GM19035 (cell line): ENCODE results near the gene PDE6B.
"Not testable (repeated sequence)": the region's sequence is repeated elsewhere in the genome, so short reads cannot be mapped to it uniquely, and the experiment has no call there.

Experiments
- ATAC-seq: cut with Tn5 transposase; IDR thresholded peaks from one replicate; pipeline ENCODE4 v1.9.1; 2021; ENCODE audit not compliant: unreplicated experiment

PDE6B gene

DNA sequence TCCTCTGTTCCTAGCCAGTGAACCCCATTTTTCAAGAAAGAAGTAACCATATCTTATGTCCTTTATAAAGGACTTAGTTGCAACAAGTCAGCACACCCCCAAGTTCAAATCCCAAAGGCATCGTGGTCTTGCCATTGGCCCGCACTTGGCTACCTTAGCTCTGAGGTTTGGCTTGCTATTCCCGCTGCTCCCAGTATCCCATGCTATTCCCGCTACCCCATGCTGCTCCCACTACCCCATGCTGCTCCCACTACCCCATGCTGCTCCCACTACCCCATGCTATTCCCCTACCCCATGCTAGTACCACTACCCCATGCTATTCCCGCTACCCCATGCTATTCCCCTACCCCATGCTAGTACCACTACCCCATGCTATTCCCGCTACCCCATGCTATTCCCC, 42.8 kb downstream of the PDE6B start:
- ATAC-seq: not testable (repeated sequence)

DNA sequence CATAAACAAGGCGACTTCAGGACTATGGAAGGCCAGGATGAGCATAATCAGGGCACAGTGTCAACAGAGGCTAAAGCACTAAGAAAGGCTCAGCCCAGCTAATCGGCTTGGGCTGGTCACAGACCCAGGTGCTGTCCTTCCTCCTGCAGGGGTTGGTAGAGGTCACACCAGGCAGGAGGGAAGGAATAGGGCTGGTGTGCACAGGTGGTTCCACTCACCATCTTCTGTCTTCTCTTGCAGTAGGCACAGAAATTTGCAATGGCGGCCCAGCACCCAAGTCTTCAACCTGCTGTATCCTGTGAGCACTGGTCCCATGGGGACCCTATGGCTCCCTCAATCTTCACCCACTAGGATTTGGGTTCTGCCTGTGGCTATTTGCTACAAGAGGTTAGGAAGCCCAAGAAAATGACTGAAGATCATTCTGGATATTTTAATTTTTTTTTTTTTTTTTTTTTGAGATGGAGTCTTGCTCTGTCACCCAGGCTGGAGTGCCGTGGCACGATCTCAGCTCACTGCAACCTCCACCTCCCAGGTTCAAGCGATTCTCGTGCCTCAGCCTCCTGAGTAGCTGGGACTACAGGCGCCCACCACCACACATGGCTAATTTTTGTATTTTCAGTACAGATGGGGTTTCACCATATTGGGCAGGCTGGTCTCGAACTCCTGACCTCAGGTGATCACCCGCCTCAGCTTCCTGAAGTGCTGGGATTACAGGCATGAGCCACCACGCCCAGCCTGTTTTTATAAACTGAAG, 44.6 kb downstream of the PDE6B start:
- not testable (repeated sequence) for ATAC-seq

DNA sequence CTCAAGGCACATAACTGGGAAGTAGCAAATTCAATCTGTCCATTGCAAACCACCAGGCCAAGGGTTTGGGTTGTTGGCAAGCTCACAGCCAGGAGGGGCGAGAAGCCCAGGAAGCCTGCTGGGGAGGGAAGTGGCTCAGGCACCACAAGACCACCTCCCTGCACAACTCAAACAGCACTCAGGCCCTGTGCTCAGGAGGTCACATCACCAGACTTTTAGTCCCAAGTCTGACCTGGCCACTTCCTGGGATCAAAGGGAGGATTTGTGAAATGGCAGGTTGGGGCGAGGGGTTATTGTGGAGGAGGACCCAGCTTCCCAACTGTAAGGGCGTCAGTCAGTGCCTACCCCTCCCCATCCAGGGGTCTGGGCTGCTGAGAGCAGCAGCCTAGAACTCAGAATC, 46.4 kb downstream of the PDE6B start:
- no peak for ATAC-seq

DNA sequence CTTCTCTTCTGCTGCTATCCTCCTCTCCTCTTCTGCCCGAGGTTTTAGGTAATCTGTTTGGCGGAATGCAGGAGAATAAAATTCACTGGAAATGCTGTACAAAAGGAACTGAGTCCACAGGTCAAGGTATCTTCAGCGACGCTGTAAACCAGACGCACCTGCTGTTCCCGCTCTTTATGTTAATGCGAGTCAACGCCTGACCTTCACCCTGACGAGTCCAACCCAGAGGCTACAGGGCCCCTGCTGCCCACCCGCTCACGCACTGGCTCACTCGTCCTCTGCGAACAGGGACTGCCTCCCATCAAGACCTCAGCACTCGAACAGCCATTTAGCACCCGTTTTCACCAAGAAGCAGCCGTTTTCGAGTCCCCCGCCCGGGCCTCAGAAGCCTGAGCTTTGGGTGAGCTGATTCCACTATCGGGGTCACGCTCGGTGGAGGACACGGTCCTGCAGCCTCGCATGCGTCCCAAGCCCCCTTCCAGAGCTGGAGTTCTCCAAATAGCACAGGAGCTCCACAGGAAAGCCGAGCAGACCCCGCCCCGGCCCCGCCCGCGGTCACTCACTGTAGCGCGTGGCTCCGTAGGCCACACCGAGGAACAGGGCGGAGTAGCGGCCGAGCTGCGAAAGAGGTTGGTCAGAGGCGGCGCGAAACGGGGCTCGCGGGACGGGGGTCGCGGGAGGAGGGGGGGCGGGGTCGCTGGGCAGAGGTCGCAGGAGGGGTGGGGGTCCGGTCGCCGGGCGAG, 48.1 kb downstream of the PDE6B start:
- no peak for ATAC-seq

DNA sequence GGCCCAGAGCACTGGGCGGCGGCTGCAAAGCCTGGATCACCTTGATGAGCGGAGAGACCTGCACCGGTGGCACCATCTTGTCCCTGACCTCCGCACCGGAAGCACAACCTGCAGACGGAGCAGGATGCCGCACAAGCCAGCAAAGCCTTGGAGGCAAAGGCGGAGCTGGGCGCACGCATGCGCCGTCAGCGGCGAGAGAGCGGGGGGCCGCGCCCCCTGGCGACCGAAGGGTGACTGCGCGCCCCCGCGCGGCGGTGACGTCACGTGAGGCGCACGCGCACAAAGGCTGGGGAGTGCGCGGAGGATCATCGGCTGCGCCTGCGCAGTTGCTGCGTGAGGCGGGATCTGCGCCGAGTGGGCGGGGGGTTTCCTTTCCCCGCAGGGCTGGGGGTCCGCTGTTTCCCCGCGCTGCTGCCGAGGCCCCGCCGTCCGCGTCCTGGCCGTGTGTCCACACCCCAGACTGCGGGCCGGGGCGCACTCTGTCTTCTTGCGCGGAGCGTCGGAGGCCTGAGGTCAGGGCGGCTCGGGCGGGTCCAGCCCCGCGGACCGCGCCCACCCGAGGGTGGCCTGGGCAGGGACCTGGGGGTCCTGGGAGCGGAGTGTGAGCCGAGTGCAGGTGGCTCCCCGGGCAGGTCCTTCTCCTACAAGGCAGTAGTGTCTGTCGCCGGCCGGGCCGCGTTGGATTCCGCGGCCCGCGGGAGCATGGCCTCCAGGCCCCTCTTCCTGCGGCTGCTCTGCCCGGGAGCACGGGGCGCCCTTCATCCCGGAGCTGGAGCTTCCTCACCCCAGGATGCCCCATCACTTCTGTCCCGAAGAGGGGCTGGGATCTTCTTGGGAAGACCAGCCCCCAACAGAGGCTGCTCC, 49.0 kb downstream of the PDE6B start, which contains the start of the genes ATP5ME and MYL5:
TSS of gene ATP5ME (minus strand) at position 105 of the 864 bp plus-strand sequence. CDS start at position 76, 29 bp downstream.
TSS of gene MYL5 (plus strand) at position 371 of the 864 bp plus-strand sequence. CDS start 3,485 bp downstream, outside the sequence.
- ATAC-seq: peak; percentile 79

DNA sequence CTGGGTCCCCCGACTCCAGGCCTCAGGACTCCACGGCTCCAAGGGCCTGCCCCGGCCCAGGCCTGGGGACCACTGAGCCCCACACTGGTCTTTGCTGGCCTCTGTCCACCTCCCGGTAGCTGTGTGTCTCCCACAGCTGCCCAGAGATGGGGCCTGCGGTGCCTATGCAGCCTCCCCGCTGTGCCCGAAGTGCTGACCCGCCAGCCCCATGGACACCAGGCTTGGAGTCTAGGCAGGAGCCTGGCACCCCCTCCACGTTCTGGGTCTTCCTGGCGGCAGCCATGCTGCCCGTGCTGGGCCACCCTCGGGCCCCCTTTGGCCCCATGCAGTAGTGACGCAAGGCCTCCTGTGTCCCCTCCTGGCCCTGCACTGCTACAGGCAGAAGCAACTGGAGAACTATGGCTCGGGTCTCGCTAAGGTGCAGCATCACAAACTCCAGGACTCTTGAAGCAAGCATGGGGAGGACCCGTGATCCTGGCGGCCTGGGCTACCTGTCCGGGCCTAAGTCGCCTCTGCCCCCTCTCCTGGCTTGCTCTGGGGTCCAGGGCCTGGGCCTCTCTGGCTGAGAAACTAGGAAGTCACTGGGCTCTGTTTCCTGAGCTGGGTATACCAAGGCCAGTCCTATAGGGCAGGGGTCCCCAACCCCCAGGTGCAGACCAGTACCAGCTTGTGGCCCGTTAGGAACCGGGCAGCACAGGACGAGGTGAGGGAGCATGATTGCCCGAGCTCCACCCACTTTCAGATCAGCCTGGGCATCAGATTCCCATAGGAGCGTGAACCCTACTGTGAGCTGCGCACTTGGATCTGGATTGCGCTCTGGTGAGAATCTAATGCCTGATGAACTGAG, 49.9 kb downstream of the PDE6B start:
- ATAC-seq: peak; percentile 4

DNA sequence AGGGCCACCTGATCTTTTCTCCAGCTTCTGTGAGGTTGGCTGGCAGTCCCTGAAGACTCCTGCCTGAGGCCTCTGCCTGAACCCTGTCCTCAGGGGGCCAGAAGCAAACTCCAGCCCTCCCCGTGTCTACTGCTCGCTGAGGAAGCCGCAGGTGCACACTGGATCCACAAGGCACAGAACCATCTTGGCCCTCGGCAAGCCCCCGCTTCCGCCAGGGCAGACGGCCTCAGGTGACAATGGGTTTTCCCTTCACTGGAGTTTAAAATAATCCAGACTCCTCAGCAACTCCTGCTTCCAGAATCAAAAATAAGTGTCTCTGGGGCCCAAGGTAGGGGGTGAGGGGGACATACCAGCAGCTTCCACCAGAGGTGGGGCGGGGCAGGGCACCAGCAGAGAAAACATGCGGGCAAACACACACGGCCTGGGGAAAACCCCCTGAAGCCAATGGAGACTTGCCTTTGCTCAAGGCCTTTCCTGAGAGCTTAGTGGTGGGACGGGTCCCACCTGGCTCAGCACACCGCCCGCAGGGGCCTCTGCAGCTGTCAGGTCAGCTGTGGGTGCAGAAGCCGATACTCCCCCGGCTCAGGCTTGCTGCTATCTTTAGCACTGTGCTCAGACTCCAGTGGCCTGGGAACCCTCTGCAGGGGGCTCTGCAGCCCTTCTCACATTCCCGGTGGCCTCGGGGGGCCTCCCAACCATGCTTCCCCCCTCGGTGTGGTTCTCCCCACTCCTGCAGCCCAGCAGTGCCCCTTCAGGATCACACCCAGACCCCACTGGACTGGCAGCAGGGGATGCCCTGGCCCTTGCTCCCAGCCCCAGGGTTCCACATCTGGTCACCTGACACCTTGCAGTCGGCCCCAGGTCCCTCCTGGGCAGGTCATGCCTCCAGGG, 50.9 kb downstream of the PDE6B start:
- ATAC-seq: no peak

DNA sequence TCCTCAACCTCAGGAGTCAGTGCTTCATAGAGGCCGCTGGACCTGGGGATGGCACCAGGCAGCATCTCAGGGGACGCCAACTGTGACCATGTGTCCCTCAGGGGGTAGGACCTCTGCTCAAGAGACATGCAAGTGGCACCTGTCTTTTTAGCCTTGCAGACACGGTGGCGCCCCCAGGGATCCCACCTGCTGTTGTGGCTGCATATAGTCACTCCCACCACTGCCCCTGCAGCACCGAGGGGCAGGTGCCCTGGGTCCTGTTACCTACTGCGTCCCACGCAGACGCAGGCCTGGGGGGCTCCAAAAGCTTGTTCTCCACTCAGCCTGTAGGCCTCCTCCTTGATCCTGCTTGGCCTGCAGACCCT, 51.5 kb downstream of the PDE6B start:
- no peak for ATAC-seq

DNA sequence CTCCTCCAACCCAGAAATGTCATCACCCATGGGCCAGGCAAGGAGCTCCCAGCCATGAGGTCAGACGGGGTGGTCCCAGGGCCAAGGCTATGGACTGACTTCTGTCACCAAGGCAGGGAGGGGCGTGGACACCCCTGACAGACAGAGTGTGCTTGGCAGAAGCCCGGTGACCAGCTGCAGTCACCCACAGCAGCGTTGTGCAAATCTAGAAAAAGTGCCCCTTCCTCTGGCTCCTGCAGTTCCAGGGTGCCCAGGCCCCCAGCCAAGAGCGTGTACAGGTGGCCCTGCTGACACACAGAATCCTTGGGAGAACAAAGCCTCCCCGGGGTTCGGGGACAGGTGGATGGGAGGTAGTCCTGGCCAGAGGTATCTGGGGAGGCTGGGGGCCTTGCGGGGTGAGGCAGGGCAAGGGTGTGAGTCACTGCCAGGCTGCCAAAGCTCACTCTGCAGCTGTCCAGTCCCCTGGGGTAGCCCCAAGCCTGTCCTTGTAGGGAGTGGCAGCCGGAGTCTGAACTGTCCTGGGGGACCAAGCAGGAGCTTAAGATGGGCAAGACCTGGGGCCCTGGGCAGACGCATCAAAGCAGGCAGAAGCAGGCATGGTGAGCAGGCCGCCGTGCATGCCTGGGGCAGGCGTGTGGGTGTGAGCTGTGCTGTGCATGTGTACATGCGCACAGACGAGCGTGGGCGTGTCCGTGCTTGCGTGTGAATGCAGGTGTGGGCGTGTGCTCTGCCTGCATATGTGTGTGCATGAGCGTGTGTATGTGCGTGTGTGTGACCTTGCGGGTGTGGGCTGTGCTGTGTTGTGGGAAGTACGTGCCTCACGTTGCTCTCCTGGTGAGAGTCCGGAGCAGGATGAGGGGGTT, 52.3 kb downstream of the PDE6B start:
- ATAC-seq: no peak

DNA sequence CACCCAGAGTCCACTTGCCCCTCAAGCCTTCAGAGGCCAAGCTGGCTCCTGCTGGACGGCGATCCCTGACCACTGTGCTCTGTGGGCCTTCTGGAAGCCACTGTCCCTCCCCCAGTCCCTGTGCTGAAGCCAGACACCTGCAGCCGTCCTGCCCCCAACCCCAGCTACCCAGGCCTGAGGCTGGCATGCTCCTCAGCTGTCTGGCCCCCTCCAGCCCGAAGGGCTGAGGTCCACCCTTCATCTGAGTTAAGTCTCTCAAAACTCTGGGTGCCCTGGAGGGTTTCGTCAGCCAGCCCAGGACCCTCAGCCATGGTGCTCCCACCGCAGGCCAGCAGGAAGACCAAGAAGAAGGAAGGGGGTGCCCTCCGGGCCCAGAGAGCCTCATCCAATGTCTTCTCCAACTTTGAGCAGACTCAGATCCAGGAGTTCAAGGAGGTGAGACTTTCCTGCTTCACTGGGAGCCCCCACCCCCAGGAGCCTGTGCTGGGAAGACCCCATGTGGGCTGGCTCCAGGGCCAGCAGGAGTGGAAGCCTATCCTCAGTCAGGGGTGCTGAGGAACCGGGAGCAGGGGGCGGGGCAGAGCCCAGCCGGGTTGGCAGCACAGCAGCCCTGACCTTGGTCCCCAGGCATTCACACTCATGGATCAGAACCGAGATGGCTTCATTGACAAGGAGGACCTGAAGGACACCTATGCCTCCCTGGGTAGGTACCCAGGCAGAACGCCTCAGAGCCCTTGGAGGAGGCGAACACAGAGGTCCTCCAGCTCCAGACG, 53.1 kb downstream of the PDE6B start:
- no peak for ATAC-seq

DNA sequence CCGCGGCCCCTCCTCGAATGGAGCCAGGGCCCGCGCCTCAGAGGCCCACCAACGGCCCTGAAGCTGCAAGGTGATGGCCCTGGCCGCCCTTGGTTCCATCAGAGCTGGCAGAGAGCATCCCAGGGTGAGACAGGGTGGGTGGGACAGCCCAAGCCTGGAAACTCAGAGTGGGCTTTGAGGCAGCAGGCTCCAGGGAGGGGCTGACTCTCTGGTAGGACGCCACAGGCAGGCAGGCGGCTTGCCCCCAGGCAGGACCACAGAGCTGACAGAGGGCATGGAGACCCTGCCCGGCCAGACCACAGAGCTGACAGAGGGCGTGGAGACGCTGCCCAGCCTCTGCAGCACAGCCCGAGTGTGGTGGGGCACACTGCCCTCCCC, 53.7 kb downstream of the PDE6B start:
- ATAC-seq: no peak

DNA sequence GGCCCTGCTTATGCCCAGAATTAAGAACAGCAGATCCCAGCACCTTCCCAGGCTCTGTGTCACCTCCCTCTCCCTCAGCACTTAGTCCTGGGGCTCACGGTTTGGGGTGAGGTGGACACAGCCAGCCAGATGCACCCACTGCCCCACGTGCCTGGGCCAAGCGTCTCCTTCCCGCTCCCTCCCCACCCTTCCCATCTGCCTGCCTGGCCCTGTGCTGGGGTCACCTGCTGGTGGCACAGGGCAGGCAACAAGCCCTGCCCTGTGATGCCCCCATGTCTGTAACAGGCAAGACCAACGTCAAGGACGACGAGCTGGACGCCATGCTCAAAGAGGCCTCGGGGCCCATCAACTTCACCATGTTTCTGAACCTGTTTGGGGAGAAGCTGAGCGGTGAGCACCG, 54.3 kb downstream of the PDE6B start:
- ATAC-seq: no peak

DNA sequence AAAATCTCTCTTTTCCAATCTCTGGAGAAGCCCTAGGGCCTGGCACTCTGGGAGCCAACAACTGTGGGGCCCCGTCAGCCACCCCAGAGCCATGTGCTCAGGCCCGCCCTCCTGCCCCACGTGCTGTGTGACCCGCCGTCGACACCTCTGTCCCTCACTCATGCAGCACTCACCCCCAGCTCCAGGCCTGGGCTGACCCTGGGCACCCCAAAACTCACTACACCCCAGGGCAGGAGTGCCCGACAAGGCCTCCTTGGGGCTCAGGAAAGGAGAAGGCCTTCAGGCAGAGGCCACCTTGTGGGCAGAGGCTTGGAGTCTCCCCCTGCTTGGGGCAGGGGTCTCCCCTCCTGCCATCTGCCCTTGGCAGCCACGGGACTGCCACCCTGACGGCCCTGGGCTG, 54.7 kb downstream of the PDE6B start:
- ATAC-seq: no peak

DNA sequence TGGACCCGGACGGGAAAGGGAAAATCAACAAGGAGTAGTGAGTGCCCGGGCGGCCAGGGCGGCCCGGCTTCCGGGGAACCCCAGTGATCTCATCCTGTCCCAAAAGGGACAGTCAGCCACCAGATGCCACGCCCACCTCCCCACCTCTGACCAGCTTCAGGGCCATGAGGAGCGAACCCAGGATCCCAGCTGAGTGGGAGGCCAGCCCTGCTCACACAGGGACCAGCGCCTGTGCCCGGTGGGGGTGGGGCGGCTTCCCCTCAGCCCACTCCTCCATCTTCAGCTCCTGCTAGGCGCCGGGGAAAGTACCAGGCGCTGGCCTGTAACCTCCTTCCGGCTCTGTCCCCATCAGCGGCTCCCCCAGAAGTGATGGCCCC, 55.2 kb downstream of the PDE6B start:
- peak; percentile 31 for ATAC-seq

DNA sequence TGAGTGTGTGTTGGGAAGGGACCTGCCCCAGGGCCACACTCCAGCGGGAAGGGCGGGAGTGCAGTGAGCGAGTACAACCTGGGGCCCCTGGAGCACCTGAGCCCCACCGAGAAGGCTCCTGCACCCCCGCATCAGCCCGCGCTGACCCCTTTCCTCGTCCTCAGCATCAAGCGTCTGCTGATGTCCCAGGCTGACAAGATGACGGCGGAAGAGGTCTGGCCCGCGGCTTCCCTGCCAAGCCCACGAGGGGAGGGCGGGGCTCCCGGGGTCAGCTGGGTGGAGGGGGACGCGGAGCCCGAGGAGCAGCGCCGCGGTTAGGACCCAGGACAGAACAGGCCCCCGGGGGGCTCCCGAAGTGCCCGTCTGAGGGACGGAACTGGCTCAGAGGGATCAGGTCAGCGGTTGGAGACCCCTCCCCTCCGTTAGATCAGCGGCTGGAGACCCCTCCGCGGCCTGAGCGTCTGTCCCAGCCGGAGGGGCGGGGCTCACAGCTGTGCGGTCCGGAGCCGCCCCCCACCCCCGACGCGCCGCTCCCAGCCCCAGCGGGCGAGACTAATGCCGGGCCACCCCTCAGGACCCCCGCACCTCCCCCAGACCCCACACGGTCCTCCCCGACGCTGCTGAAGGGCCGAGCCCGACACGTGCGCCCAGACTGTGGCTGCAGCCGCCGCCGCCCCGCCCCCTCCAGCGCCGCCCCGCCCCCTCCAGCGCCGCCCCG, 55.7 kb downstream of the PDE6B start:
- ATAC-seq: peak; percentile 42

DNA sequence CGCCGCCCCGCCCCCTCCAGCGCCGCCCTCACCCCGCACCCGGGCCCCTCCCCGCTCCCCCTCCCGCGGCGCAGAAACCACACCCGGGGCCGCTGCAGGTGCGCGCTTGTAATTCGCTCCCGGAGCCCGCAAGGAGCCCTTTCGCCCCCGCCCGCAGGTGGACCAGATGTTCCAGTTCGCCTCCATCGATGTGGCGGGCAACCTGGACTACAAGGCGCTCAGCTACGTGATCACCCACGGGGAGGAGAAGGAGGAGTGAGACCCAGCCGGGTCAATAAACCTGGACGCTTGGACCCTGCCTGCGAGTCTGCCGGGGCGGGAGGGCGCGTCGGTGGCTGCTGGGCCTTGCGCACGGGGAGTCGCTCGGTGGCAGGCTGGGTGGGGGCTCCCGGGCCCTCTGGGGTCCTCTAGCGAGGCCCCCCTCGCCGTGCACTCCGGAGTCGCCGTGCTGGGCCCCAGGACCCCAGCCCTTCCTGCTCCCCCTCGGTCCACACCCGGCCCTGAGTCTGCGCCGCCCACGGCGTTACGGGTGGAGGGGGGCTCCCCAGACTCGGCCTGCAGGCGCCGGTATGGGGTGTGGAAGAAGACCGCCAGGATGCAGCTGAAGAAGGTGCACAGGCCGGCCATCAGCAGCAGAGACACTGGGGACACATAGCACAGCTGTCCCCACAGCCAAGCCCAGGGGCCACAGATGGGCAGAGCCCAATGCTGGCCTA, 56.5 kb downstream of the PDE6B start:
- ATAC-seq: no peak
